DMS114 treated with DMSO at 0.1 percent for 48 hours (cell line): ENCODE measurements around the gene SFXN1.

Experiments used
- DNase-seq: peaks from one replicate; lab custom pipeline; 2025; ENCODE audit not compliant: unreplicated experiment; lab: John Stamatoyannopoulos, UW

SFXN1 gene

GRCh38 chr5:175538576-175538975 is 60.2 kb downstream of the SFXN1 start:
- DNase-seq, result no peak

DNA sequence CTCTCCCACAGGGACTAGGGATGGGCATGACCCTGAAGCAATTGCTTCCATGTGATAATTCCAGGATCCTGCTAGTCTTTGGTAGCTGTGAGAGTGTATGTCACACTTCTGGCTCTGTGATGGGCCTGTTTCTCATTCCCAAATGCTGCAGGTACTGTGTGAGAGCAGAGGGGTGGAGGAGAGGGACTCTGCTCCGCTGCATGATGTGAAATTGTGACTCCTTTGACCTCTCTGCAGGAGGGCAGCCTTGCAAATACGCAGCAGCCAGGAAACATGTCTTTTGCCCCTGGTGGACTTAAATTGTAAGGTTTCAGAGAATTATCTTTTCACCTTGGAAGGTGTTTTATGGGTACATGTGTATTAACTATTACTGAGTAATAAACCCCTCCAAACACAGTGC is 61.6 kb downstream of the SFXN1 start:
- DNase-seq, result no peak

DNA sequence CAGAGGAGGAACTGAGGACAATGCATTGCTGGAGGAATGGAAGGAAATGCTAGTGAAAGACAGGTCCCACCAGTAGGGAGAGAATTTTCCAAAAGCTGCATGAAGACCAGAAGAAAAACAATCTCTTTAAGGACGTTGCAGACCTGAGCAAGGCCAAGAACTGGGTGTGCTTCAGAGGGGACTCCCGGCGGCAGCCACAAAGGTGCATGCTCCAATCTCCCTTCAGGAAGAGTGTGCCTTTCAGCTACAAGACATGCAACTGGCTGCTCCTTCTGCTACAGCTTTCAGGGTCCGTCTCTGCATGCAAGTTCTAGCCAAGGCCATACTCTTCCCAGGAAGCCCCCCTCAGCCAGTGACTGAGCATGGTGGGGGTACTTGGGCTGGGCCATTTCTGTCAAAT is 62.9 kb downstream of the SFXN1 start:
- no peak for DNase-seq

- no peak for DNase-seq
These were observed 64.0 kb downstream of the SFXN1 start for GRCh38 chr5:175542232-175542965.

DNA sequence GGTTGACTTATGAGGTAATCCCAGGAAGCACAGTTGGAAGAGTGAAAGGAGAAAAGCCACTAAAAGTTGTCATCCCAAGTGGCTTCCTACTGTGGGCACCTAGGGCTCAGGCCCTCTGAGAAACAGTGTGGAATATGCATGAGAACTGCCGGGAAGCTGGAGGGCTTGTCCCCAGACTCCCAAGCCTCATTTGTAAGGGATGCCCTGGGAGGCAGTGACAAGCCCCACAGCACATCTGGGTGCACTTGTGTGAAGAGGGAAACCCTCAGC is 64.5 kb downstream of the SFXN1 start:
- DNase-seq, result no peak

- DNase-seq, result no peak
These were observed 65.8 kb downstream of the SFXN1 start for GRCh38 chr5:175544108-175544511.

- DNase-seq, result no peak
These were observed 66.2 kb downstream of the SFXN1 start for GRCh38 chr5:175544586-175544985.

DNA sequence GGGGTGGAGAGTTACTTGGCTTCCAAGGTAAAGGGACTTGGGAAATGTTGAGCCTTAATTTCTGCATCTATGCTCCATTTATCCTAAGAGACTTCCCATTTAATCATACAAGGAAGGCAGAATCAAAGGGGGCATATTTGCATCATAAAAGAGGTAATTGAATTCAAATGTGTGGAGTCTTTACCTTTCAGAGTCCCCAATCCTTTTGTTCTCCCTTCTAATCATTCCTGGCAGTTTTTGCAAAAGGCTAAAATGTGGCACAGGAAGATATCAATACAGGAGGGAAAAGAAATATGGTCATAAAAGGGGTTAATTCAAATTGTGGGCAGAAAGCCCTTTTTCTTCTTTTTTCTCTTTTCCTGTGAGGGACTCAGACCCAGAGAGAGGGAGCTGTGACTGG is 69.5 kb downstream of the SFXN1 start:
- no peak for DNase-seq

DNA sequence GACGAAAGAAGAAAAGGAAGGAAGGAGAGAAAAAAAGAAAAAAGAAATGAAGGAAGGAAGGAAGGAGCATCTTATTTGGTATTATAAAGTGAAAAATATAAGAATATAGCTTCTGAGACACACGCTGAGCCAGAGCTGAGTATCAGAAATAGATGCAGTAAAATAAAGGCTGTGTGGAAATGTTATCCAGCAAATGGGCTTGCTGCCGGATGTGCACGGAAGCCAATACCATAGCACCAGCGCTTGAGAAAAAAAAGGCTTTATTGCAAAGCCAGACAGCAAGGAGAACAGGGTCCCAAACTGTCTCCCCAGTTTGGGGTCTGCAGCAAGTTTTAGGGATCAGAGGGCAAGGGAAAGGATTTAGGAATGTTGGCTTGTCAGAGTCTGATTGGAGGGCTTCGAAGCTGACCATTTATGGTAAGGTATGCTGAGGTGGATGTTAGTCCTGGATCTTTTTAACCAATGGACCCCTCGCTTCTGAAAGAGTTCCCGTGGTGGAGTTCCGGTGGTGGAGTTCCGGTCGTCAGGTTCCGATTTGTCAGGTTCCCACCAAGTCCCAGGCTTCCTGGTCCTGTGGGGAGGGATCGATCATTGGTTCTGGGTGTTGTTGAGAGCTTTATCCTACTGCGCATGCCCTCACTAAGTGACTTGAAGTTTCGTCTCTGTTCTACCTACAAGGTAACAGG is 70.4 kb downstream of the SFXN1 start:
- DNase-seq, result no peak

DNA sequence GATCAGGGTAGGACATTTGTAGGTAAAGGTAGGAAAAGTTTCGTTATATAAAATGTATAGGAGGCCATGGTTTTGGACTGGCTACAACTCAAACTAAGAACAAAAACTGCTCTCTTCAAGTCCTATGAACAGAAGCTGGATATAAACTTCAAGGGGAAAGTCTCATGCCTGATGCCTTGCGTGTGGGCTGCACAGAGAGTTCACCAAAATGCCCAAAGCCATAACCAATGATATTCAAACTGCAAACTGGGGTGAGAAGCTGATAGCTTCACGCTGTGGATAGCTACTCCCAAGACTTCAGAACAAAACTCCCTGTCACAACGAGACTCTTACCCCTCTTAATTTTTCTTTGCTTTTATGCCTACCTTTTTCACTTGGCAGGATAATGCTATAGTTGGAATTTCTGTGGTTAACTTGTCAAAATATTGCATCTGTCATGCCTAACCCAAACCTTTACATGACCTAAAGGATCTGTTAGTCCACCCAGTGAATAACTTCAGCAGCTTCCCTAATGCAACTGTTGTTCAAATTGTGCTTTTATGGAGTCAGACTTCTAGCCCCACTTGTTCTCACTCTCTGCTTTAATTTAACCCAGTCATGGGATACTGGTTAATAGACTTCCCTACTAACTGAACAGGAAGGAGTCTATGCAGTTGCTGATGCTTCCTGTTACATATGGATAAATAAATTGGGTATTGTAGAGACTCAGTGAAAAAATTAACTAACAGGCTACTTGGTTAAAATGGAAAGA is 71.9 kb downstream of the SFXN1 start:
- no peak for DNase-seq

DNA sequence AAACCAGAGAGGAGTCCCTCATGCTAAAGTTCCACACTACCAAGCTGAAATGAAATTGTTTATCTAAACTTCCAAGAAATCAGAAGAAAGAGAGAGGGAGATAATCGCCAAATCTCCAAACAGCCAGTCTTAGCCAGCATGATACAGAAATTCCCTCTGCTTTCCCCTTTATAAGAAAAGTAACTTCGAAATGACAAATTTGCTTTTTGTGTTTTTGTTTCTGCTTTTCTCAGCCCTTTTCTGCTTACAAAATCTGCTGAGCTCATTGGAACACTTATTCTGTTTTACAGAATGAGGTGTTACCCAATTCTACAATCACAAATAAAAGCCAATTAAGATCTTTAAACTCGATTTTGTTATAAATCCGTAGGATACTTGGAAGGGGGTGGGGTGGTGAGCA is 72.9 kb downstream of the SFXN1 start:
- no peak for DNase-seq

GRCh38 chr5:175554296-175554695 is 75.9 kb downstream of the SFXN1 start:
- DNase-seq, result no peak

GRCh38 chr5:175555168-175555785 is 76.9 kb downstream of the SFXN1 start:
- no peak for DNase-seq

DNA sequence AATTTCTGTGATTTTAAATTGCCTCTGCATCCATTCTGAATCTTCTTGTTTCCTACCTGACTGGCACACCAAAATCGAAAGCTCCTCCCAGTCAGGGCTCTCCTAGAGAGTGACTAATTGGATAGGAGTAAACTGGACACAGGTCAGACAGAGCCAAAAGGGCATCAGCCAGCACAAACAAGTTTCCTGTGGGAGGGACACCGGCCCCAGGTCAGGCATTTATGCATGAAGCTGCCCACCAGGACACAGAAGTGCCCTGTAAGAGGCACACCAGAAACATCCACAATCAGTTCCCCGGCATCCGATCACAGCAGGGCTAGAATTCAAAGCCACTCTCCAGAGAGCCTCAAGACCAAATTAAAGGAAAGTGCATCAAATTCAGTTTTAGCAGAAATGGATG is 78.4 kb downstream of the SFXN1 start:
- no peak for DNase-seq

DNA sequence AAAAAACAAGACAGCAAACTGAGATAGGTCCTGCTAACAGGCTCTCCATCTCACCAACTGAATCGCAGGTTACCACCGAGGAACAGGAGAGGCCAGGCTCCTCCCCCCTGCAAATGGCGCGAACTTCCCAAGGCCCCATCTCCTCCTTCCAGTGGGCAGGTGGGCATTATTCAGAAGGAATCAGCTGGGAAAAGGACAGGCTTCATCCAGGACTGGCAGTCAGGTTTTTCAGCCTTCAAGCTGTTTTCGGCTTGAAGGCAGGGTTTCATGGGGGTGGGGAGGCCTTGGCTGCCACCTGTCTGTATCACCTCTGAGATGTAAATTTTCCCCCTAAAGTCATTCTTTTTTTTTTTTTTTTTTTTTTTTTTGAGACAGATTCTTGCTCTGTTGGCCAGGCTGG is 79.4 kb downstream of the SFXN1 start:
- no peak for DNase-seq

GRCh38 chr5:175558801-175559480 is 80.6 kb downstream of the SFXN1 start:
- no peak for DNase-seq

GRCh38 chr5:175560011-175560410 is 81.7 kb downstream of the SFXN1 start:
- DNase-seq, result no peak

DNA sequence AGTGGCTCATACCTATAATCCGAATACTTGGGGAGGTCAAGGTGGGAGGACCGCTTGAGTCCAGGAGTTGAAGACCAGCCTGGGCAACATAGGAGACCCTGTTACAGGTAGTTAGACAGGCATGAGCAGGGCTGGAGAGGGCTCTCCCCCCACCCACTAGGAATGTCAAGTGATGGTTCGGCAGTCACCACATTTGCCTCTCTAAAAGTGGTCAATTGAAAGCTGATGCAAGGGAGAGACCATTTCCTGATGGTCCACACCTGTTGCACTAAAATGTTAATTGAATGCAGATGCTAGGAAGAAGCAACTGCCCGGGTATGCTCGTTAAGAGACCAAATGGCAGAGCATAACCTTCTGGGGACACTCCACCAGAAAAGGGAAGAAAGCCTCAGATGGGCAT is 82.7 kb downstream of the SFXN1 start:
- no peak for DNase-seq

DNA sequence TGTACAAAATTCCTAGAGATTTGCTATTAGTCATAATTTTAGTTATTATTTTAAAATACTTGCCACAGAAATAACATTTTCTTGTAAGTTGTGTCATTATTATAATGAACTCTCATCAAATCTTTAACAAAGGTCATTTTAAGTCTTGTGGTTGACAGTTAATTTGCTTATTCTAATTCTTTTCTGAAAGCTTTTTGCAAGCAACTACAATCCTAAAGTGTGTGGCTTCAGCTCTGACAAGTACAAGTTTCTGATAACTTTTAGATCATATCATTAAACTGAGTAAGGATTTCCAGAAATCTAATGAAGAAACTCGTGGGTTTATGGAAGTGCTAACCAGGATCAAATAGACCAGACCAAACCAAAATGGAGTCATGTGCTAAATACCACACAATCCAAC is 86.4 kb downstream of the SFXN1 start:
- DNase-seq, result no peak

DNA sequence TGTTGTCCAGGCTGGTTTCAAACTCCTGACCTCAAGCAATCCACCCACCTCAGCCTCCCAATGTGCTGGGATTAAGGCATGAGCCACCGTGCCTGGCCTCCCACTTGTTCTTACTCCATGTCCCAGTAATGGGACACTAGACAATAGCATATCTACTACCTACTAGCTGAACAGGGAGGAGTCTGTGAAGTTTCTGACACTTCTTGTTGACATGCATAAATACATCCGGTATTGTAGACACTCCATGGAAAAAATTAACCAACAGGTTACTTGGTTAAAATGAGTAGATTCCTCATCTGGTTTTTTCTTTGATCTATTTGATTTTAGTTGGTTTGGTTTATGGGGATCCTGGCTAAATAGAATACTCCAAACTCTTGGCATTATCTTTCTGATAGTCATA is 88.3 kb downstream of the SFXN1 start:
- no peak for DNase-seq

DNA sequence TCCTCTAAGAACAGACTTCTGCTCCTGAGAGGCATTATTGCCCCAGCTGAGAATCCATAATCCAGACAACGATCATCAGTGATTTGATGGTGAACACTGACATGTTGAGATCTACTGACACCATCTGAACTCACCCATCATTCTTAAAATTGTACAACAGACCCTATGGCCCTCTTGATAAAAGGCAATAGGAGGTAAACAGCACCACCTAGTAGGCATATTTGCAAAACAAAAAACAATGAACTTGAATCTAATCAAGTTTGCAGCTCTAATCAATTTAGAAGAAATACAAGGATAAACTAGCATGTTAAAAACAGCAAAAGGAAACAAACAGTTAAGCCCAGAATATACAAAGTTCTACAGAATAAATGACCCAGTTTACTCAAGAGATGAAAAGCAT is 89.6 kb downstream of the SFXN1 start:
- peak; percentile 2 for DNase-seq
